WTC11 (cell line): Measurements from ENCODE around the gene HLA-C. TPM values are rescaled to one million over a fixed set of nuclear protein-coding genes. Genes with fewer than 3 reads are reported as not detected.

Experiments used
- ATAC-seq: fragments of 200-7000 bp; cut with Tn5 transposase; 2 replicates; pipeline ENCODE4 v1.10.0; 2021; ENCODE audit warnings: mild to moderate bottlenecking, moderate library complexity
- CTCF ChIA-PET: fragments of 300-600 bp; sonication (Branson Sonifier 250); formaldehyde crosslinking; loops from one replicate; lab custom pipeline; 2021; ENCODE audit warnings: antibody characterized with exemption; lab: Charles Lee
- POLR2A ChIA-PET: fragments of 350-600 bp; sonication (Branson Sonifier 250); formaldehyde crosslinking; loops from one replicate; lab custom pipeline; 2021; ENCODE audit warnings: antibody characterized with exemption; lab: Charles Lee
- DNase-seq: peaks from one replicate; pipeline ENCODE4 v3.0.0; 2021; ENCODE audit warnings: low spot score
- H3K27ac Mint-ChIP-seq: 2 replicates; pipeline ENCODE4 v1.8.0; 2021; ENCODE audit warnings: mixed read lengths
- H3K27me3 Mint-ChIP-seq: 2 replicates; pipeline ENCODE4 v1.8.0; 2021; ENCODE audit warnings: low read depth, mild to moderate bottlenecking, moderate library complexity, mixed read lengths
- H3K36me3 Mint-ChIP-seq: 2 replicates; pipeline ENCODE4 v1.8.0; 2021; ENCODE audit warnings: mixed read lengths
- H3K4me1 Mint-ChIP-seq: 2 replicates; pipeline ENCODE4 v1.8.0; 2022; ENCODE audit warnings: mixed read lengths
- H3K4me3 Mint-ChIP-seq: 2 replicates; pipeline ENCODE4 v1.8.0; 2021; ENCODE audit warnings: mild to moderate bottlenecking, moderate library complexity, mixed read lengths
- H3K9me3 Mint-ChIP-seq: 2 replicates; pipeline ENCODE4 v1.8.0; 2021; ENCODE audit warnings: mixed read lengths
- ATF1 ChIP-seq: sonication (generic); formaldehyde crosslinking; IDR thresholded peaks from 2 replicates; pipeline ENCODE4 v1.8.1; 2023; ENCODE audit warnings: mild to moderate bottlenecking, moderate library complexity, missing genetic modification reagents
- ATF3 ChIP-seq: sonication (generic); formaldehyde crosslinking; conservative IDR thresholded peaks from 2 replicates; pipeline ENCODE4 v1.8.1; 2022; ENCODE audit warnings: mild to moderate bottlenecking, missing genetic modification reagents
- CDX4 ChIP-seq: fragments of 250-450 bp; sonication (Bioruptor Pico); IDR thresholded peaks from 2 replicates; pipeline ENCODE4 v1.9.0; 2021; ENCODE audit warnings: moderate library complexity, mild to moderate bottlenecking, inconsistent platforms, borderline replicate concordance
- CTCF ChIP-seq: fragments of 200-600 bp; IDR thresholded peaks from 2 replicates; pipeline ENCODE4 v1.8.0; 2022; ENCODE audit warnings: antibody characterized with exemption
- E2F4 ChIP-seq: sonication (generic); formaldehyde crosslinking; IDR thresholded peaks from 2 replicates; pipeline ENCODE4 v1.8.1; 2022; ENCODE audit warnings: low read depth, mild to moderate bottlenecking, moderate library complexity, missing genetic modification reagents, borderline replicate concordance
- ETV6 ChIP-seq: sonication (generic); formaldehyde crosslinking; IDR thresholded peaks from 2 replicates; pipeline ENCODE4 v1.8.1; 2022; ENCODE audit warnings: mild to moderate bottlenecking, missing genetic modification reagents
- FOXP1 ChIP-seq: sonication (generic); formaldehyde crosslinking; IDR thresholded peaks from 2 replicates; pipeline ENCODE4 v1.8.0; 2022; ENCODE audit warnings: missing genetic modification reagents, mild to moderate bottlenecking, moderate library complexity, borderline replicate concordance
- GABPB1 ChIP-seq: sonication (generic); formaldehyde crosslinking; IDR thresholded peaks from 2 replicates; pipeline ENCODE4 v1.8.1; 2023; ENCODE audit warnings: mild to moderate bottlenecking, missing genetic modification reagents
- IRF2 ChIP-seq: sonication (generic); formaldehyde crosslinking; IDR thresholded peaks from 2 replicates; pipeline ENCODE4 v1.8.0; 2022; ENCODE audit warnings: low read depth, missing genetic modification reagents, borderline replicate concordance
- KAT7 ChIP-seq: sonication (generic); formaldehyde crosslinking; IDR thresholded peaks from 2 replicates; pipeline ENCODE4 v1.8.1; 2023; ENCODE audit warnings: missing genetic modification reagents, mild to moderate bottlenecking, borderline replicate concordance
- MLX ChIP-seq: sonication (generic); formaldehyde crosslinking; IDR thresholded peaks from 2 replicates; pipeline ENCODE4 v1.8.1; 2023; ENCODE audit warnings: mild to moderate bottlenecking, missing genetic modification reagents, moderate library complexity
- MYBL2 ChIP-seq: sonication (generic); formaldehyde crosslinking; IDR thresholded peaks from 2 replicates; pipeline ENCODE4 v1.8.1; 2023; ENCODE audit warnings: mild to moderate bottlenecking, moderate library complexity, missing genetic modification reagents
- NFE2L1 ChIP-seq: sonication (generic); formaldehyde crosslinking; IDR thresholded peaks from 2 replicates; pipeline ENCODE4 v1.8.1; 2023; ENCODE audit warnings: missing genetic modification reagents
- NR2C2 ChIP-seq: sonication (generic); formaldehyde crosslinking; IDR thresholded peaks from 2 replicates; pipeline ENCODE4 v1.8.0; 2022; ENCODE audit warnings: mild to moderate bottlenecking, missing genetic modification reagents
- PRRX2 ChIP-seq: fragments of 250-450 bp; sonication (Bioruptor Pico); IDR thresholded peaks from 2 replicates; pipeline ENCODE4 v1.8.0; 2021; ENCODE audit warnings: mild to moderate bottlenecking
- SMAD4 ChIP-seq: sonication (generic); formaldehyde crosslinking; IDR thresholded peaks from 2 replicates; pipeline ENCODE4 v1.8.0; 2022; ENCODE audit warnings: mild to moderate bottlenecking, missing genetic modification reagents
- TEAD1 ChIP-seq: sonication (generic); formaldehyde crosslinking; IDR thresholded peaks from 2 replicates; pipeline ENCODE4 v1.8.0; 2022; ENCODE audit warnings: mild to moderate bottlenecking, missing genetic modification reagents
- TEAD4 ChIP-seq: sonication (generic); formaldehyde crosslinking; IDR thresholded peaks from 2 replicates; pipeline ENCODE4 v1.8.0; 2022; ENCODE audit warnings: mild to moderate bottlenecking, missing genetic modification reagents
- TP53 ChIP-seq: sonication (generic); formaldehyde crosslinking; IDR thresholded peaks from 2 replicates; pipeline ENCODE4 v1.8.1; 2023; ENCODE audit warnings: mild to moderate bottlenecking, missing genetic modification reagents
- USF1 ChIP-seq: sonication (generic); formaldehyde crosslinking; IDR thresholded peaks from 2 replicates; pipeline ENCODE4 v1.8.0; 2022; ENCODE audit warnings: mild to moderate bottlenecking, missing genetic modification reagents
- USF2 ChIP-seq: sonication (generic); formaldehyde crosslinking; IDR thresholded peaks from 2 replicates; pipeline ENCODE4 v1.8.1; 2023; ENCODE audit warnings: mild to moderate bottlenecking, missing genetic modification reagents, moderate library complexity
- ZBTB21 ChIP-seq: sonication (generic); formaldehyde crosslinking; IDR thresholded peaks from 2 replicates; pipeline ENCODE4 v1.8.1; 2023; ENCODE audit warnings: mild to moderate bottlenecking, missing genetic modification reagents, borderline replicate concordance
- ZMAT4 ChIP-seq: fragments of 250-450 bp; sonication (Bioruptor Pico); IDR thresholded peaks from 2 replicates; pipeline ENCODE4 v1.9.0; 2021; ENCODE audit warnings: mild to moderate bottlenecking
- ZNF219 ChIP-seq: sonication (generic); formaldehyde crosslinking; IDR thresholded peaks from 2 replicates; pipeline ENCODE4 v1.8.0; 2023; ENCODE audit warnings: missing genetic modification reagents, mild to moderate bottlenecking, borderline replicate concordance
- ZNF232 ChIP-seq: sonication (generic); formaldehyde crosslinking; IDR thresholded peaks from 2 replicates; pipeline ENCODE4 v1.8.0; 2022; ENCODE audit warnings: mild to moderate bottlenecking, missing genetic modification reagents
- ZNF423 ChIP-seq: fragments of 250-450 bp; sonication (Bioruptor Pico); IDR thresholded peaks from 2 replicates; pipeline ENCODE4 v2.1.2; 2022; ENCODE audit warnings: mild to moderate bottlenecking, moderate library complexity
- ZNF512 ChIP-seq: sonication (generic); formaldehyde crosslinking; IDR thresholded peaks from 2 replicates; pipeline ENCODE4 v1.8.1; 2022; ENCODE audit warnings: missing genetic modification reagents, borderline replicate concordance
- total RNA-seq: library from RNA; stranded (reverse); gene quantifications from 3 replicates; pipeline ENCODE4 v1.2.3, GENCODE V29; 2021

Gene HLA-C
- total RNA-seq, 1 experiment from 2014 or later = 82.9 TPM

GRCh38 chr6:31287619-31288018 is 15.7 kb upstream of the HLA-C start:
- H3K36me3 Mint-ChIP-seq = no peaks in the 10 kb centered on the region
- POLR2A ChIA-PET = no interaction called here
- TF ChIP-seq ATF1 (CRISPR knock-in tag) (no peak), ZNF423 (CRISPR knock-in tag) (no peak)
- H3K27ac Mint-ChIP-seq = no peak overlapping the region
- H3K9me3 Mint-ChIP-seq = no peaks in the 10 kb centered on the region
- peaks cover 18% of the 10 kb centered on the region for H3K27me3 Mint-ChIP-seq
- DNase-seq = no peak
- no peak overlapping the region for H3K4me3 Mint-ChIP-seq
- H3K4me1 Mint-ChIP-seq = no peaks in the 10 kb centered on the region
- CTCF ChIA-PET = no interaction called here
- no peak for ATAC-seq

- CTCF ChIA-PET = interaction anchor here (1.3 kb wide), 1 partner anchor 81 kb away, joined by 7 read pairs; no protein-coding TSS in a partner anchor
- H3K27ac Mint-ChIP-seq = no peak overlapping the region
Observed at GRCh38 chr6:31285982-31286381, 14.1 kb upstream of the HLA-C start.

GRCh38 chr6:31285486-31285885 is 13.6 kb upstream of the HLA-C start:
- Mint-ChIP-seq H3K27me3 (peaks cover 15% of the 10 kb centered on the region), H3K4me1 (no peaks in the 10 kb centered on the region), H3K4me3 (no peak overlapping the region), H3K9me3 (peaks cover 8% of the 10 kb centered on the region), H3K27ac (no peak overlapping the region), H3K36me3 (no peaks in the 10 kb centered on the region)
- ATAC-seq (no peak), DNase-seq (no peak)
- ChIA-PET POLR2A (no interaction called here), CTCF (interaction anchor here (1.3 kb wide), 1 partner anchor 81 kb away, joined by 7 read pairs; no protein-coding TSS in a partner anchor)
- TF ChIP-seq CTCF (no peak), E2F4 (no peak), TEAD1 (no peak), KAT7 (CRISPR knock-in tag) (no peak), ZNF219 (no peak), USF2 (CRISPR knock-in tag) (no peak), ZBTB21 (CRISPR knock-in tag) (no peak), ETV6 (no peak)

More at GRCh38 chr6:31285982-31286381, 14.1 kb upstream of the HLA-C start:
- no peak for TF ChIP-seq FOXP1 (CRISPR knock-in tag)
- no peak for TF ChIP-seq MLX (CRISPR knock-in tag)
- TF ChIP-seq ZMAT4 (CRISPR knock-in tag) = no peak
- TF ChIP-seq GABPB1 (CRISPR knock-in tag) = no peak
- TF ChIP-seq ZNF232 (CRISPR knock-in tag) = no peak
- no peak for TF ChIP-seq NR2C2 (CRISPR knock-in tag)
- TF ChIP-seq ATF3 (CRISPR knock-in tag) = no peak
- TF ChIP-seq TP53 (CRISPR knock-in tag) = no peak
- TF ChIP-seq SMAD4 = no peak
- no peak for TF ChIP-seq ZNF512 (CRISPR knock-in tag)
- no peak for TF ChIP-seq IRF2 (CRISPR knock-in tag)
- TF ChIP-seq NFE2L1 (CRISPR knock-in tag) = no peak
- TF ChIP-seq CDX4 = no peak
- TF ChIP-seq MYBL2 (CRISPR knock-in tag) = no peak
- no peak for TF ChIP-seq PRRX2 (CRISPR knock-in tag)
- TF ChIP-seq TEAD4 (CRISPR knock-in tag) = no peak
- no peak for TF ChIP-seq USF1 (CRISPR knock-in tag)
- ATAC-seq (no peak), DNase-seq (no peak)
- Mint-ChIP-seq H3K4me3 (no peak overlapping the region), H3K36me3 (no peaks in the 10 kb centered on the region), H3K9me3 (peaks cover 7% of the 10 kb centered on the region), H3K4me1 (no peaks in the 10 kb centered on the region), H3K27me3 (peaks cover 15% of the 10 kb centered on the region)
- POLR2A ChIA-PET = no interaction called here
